ENCODE results near the gene ELL. TPM values are rescaled to one million over a fixed set of nuclear protein-coding genes. Genes with fewer than 3 reads are reported as not detected.
A peak's percentile ranks its signal among the peaks of the same experiment; 100 is the strongest.

Gene ELL
- total and polyA plus RNA-seq, 2 experiments from 2014 or later = 11.3 to 20.1 TPM

GRCh38 chr19:18440936-18441803 lies 80.7 kb downstream of the ELL start:
- DNase-seq (ENCODE audit: low spot score) = no peak
- Histone ChIP-seq H3K27ac (ENCODE audit: low read depth) (0 out of 2 replicates have a peak overlapping the region, but pooled peaks have one; percentile 19), H2AFZ (no peak overlapping the region), H3K4me1 (ENCODE audit: insufficient read depth) (peaks cover 15% of the 10 kb centered on the region), H3K36me3 (ENCODE audit: insufficient read depth) (no peaks in the 10 kb centered on the region), H4K20me1 (replicated peaks; ENCODE audit: insufficient read depth) (no peaks in the 10 kb centered on the region; the same call in 1 of the 2 replicates), H3K9me2 (ENCODE audit: insufficient read depth) (no peaks in the 10 kb centered on the region), H3F3A (replicated peaks; ENCODE audit: low read depth) (peaks cover 18% of the 10 kb centered on the region; the same call in 1 of the 2 replicates), H3K4me3 (no peak overlapping the region), H3K79me2 (replicated peaks; ENCODE audit: insufficient read depth) (no peaks in the 10 kb centered on the region), H3K4me2 (no peak overlapping the region), H3K27me3 (ENCODE audit: insufficient read depth) (no peaks in the 10 kb centered on the region)
- H3K27ac Mint-ChIP-seq = no peak overlapping the region; the same call in 1 of the 2 replicates
- no peak overlapping the region for H3K4me3 Mint-ChIP-seq
- H3K36me3 Mint-ChIP-seq (ENCODE audit: low read depth) = peaks cover 13% of the 10 kb centered on the region
- H3K9me3 Mint-ChIP-seq = peaks cover 4% of the 10 kb centered on the region
- H3K4me1 Mint-ChIP-seq = peaks cover 23% of the 10 kb centered on the region
- no peak for TF ChIP-seq ZNF114 (CRISPR knock-in tag; IDR thresholded peaks at IDR 0.05)
- TF ChIP-seq JUNB (IDR thresholded peaks at IDR 0.05; ENCODE audit: unreplicated experiment) = no peak
- no peak for TF ChIP-seq CREB1 (CRISPR knock-in tag; IDR thresholded peaks at IDR 0.05; ENCODE audit: low read depth)
- no peak for TF ChIP-seq ETS1 (IDR thresholded peaks at IDR 0.05)
- TF ChIP-seq ZNF331 (CRISPR knock-in tag; IDR thresholded peaks at IDR 0.05; ENCODE audit: low read depth) = no peak
- TF ChIP-seq, protein P1, sequence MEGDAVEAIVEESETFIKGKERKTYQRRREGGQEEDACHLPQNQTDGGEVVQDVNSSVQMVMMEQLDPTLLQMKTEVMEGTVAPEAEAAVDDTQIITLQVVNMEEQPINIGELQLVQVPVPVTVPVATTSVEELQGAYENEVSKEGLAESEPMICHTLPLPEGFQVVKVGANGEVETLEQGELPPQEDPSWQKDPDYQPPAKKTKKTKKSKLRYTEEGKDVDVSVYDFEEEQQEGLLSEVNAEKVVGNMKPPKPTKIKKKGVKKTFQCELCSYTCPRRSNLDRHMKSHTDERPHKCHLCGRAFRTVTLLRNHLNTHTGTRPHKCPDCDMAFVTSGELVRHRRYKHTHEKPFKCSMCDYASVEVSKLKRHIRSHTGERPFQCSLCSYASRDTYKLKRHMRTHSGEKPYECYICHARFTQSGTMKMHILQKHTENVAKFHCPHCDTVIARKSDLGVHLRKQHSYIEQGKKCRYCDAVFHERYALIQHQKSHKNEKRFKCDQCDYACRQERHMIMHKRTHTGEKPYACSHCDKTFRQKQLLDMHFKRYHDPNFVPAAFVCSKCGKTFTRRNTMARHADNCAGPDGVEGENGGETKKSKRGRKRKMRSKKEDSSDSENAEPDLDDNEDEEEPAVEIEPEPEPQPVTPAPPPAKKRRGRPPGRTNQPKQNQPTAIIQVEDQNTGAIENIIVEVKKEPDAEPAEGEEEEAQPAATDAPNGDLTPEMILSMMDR (conservative IDR thresholded peaks at IDR 0.05; ENCODE audit: low read depth in 2 of 2) = no peak
- no peak for TF ChIP-seq REST (IDR thresholded peaks at IDR 0.05; ENCODE audit: unreplicated experiment)
- TF ChIP-seq EZH2phosphoT487 (IDR thresholded peaks at IDR 0.05; ENCODE audit: unreplicated experiment) = no peak
- TF ChIP-seq EZH2 (IDR thresholded peaks at IDR 0.05; ENCODE audit: low read depth, unreplicated experiment) = no peak
- TF ChIP-seq POLR2AphosphoS5 (IDR thresholded peaks at IDR 0.05; ENCODE audit: low read depth) = no peak
- TF ChIP-seq ZNF462 (CRISPR knock-in tag; IDR thresholded peaks at IDR 0.05) = no peak
- TF ChIP-seq STAT1 (IDR thresholded peaks at IDR 0.05; ENCODE audit: unreplicated experiment) = no peak
- peaks cover 22% of the 10 kb centered on the region for H3K27me3 Mint-ChIP-seq (ENCODE audit: insufficient read depth, low read depth, poor library complexity)
- ATAC-seq = no peak
